ENCODE measurements around the gene ELFN1.

The ELFN1 gene

GRCh38 chr7:1643270-1644092 lies 26.6 kb upstream of the ELFN1 start:
- Histone ChIP-seq H3K27ac (ENCODE audit: low read depth, low read length) (no peak overlapping the region), H3K9me3 (ENCODE audit: low read length) (no peaks in the 10 kb centered on the region), H3K27me3 (ENCODE audit: control insufficient read depth in 1 of 2, insufficient read depth in 2 of 2, low read length in 2 of 2) (peaks cover 4 to 13% of the 10 kb centered on the region in 2 donors), H3K4me3 (ENCODE audit: low read depth in 1 of 2, low read length in 2 of 2) (no peak overlapping the region), H3K4me1 (ENCODE audit: insufficient read depth, low read length) (no peaks in the 10 kb centered on the region), H3K36me3 (ENCODE audit: insufficient read depth, low read length) (no peaks in the 10 kb centered on the region), H3K9ac (ENCODE audit: low read length) (no peak overlapping the region)

DNA sequence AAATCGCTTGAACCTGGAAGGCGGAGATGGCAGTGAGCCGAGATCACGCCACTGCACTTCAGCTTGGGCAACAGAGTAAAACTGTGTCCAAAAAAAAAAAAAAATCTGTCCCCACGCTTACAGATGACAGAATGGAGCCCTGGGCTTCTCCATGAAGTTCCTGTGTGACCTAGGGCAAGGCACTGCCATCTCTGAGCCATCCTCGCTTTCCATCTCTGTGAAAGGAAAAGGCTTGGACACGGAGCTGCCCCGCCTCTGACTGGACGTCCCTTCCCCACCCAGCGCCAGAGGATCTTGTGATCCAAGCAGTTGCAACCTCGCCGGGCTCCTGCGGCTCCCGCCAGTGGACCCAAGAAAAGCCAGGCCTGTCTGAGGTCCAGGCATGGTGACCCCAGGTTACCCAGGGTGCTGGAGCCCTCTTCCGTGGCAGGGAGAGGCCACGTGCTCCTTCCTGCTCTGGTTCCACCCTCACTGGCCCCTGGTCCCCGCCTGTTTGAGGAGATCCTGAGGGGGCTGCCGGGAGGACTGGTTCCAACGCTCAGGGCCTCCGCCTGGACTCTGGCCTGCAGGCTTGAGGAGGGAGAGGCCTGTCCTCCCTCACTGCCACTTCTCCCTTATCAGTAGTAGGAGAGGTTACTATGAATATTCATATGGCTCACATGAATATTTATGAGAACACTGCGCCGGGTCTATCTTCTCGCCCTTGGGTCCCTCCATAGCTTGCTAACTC lies 25.6 kb upstream of the ELFN1 start:
- Histone ChIP-seq H3K9ac (ENCODE audit: low read length) (no peak overlapping the region), H3K27me3 (ENCODE audit: control insufficient read depth in 1 of 2, insufficient read depth in 2 of 2, low read length in 2 of 2) (peaks cover 4 to 17% of the 10 kb centered on the region in 2 donors), H3K27ac (ENCODE audit: low read depth, low read length) (no peak overlapping the region), H3K4me1 (ENCODE audit: insufficient read depth, low read length) (no peaks in the 10 kb centered on the region), H3K36me3 (ENCODE audit: insufficient read depth, low read length) (no peaks in the 10 kb centered on the region), H3K4me3 (ENCODE audit: low read depth in 1 of 2, low read length in 2 of 2) (no peak overlapping the region), H3K9me3 (ENCODE audit: low read length) (no peaks in the 10 kb centered on the region)

DNA sequence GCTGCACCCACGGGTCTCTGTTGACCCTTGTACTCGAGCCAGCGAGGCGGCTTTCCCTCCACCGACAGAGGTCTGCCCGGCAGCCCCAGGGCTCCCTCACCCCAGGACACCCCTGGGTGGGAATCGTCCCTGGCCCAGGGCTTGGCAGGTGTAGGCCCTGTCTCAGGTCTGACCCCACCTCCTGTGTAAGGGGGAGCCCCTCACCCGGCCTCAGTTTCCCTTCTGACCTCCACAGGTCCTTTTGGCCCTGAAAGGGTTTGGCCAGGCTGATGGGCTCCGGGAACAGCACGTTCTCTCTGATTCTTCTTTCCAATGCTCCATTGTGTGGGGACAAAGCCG lies 25.0 kb upstream of the ELFN1 start:
- Histone ChIP-seq H3K27ac (ENCODE audit: low read depth, low read length) (no peak overlapping the region), H3K4me1 (ENCODE audit: insufficient read depth, low read length) (no peaks in the 10 kb centered on the region), H3K9ac (ENCODE audit: low read length) (no peak overlapping the region), H3K27me3 (ENCODE audit: control insufficient read depth in 1 of 2, insufficient read depth in 2 of 2, low read length in 2 of 2) (peaks cover 4 to 17% of the 10 kb centered on the region in 2 donors), H3K9me3 (ENCODE audit: low read length) (no peaks in the 10 kb centered on the region), H3K36me3 (ENCODE audit: insufficient read depth, low read length) (no peaks in the 10 kb centered on the region), H3K4me3 (ENCODE audit: low read depth in 1 of 2, low read length in 2 of 2) (no peak overlapping the region)

- no peak overlapping the region for H3K27ac ChIP-seq (ENCODE audit: low read depth, low read length)
- H3K36me3 ChIP-seq (ENCODE audit: insufficient read depth, low read length) = no peaks in the 10 kb centered on the region
- H3K9me3 ChIP-seq (ENCODE audit: low read length) = no peaks in the 10 kb centered on the region
- no peak overlapping the region for H3K4me3 ChIP-seq (ENCODE audit: low read depth in 1 of 2, low read length in 2 of 2)
- H3K4me1 ChIP-seq (ENCODE audit: insufficient read depth, low read length) = no peaks in the 10 kb centered on the region
- H3K9ac ChIP-seq (ENCODE audit: low read length) = no peak overlapping the region
- peaks cover 4 to 21% of the 10 kb centered on the region in 2 donors for H3K27me3 ChIP-seq (ENCODE audit: control insufficient read depth in 1 of 2, insufficient read depth in 2 of 2, low read length in 2 of 2)
These were observed 24.6 kb upstream of the ELFN1 start for GRCh38 chr7:1645476-1645875.

DNA sequence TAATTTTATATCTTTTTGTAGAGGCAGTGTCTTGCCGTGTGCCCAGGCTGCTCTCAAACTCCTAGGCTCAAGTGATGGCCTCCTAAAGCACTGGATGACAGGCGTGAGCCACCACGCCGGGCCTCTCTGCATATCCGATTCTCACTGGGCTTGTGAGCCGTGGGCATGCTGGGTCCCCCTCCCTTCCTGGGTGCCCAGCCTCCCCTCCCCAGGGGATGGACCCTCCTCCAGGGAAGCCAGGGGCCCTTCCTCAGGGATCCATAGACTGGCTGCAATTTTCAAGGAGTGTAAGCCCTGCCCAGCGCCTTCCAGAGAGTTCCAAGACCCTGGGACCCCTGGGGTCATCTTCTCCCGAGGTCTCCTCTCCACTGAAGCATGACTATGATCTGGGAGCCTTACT lies 23.7 kb upstream of the ELFN1 start:
- Histone ChIP-seq H3K27ac (ENCODE audit: low read depth, low read length) (no peak overlapping the region), H3K4me1 (ENCODE audit: insufficient read depth, low read length) (no peaks in the 10 kb centered on the region), H3K27me3 (ENCODE audit: control insufficient read depth in 1 of 2, insufficient read depth in 2 of 2, low read length in 2 of 2) (peaks cover 4 to 26% of the 10 kb centered on the region in 2 donors), H3K4me3 (ENCODE audit: low read depth in 1 of 2, low read length in 2 of 2) (no peak overlapping the region), H3K36me3 (ENCODE audit: insufficient read depth, low read length) (no peaks in the 10 kb centered on the region), H3K9me3 (ENCODE audit: low read length) (no peaks in the 10 kb centered on the region), H3K9ac (ENCODE audit: low read length) (no peak overlapping the region)

DNA sequence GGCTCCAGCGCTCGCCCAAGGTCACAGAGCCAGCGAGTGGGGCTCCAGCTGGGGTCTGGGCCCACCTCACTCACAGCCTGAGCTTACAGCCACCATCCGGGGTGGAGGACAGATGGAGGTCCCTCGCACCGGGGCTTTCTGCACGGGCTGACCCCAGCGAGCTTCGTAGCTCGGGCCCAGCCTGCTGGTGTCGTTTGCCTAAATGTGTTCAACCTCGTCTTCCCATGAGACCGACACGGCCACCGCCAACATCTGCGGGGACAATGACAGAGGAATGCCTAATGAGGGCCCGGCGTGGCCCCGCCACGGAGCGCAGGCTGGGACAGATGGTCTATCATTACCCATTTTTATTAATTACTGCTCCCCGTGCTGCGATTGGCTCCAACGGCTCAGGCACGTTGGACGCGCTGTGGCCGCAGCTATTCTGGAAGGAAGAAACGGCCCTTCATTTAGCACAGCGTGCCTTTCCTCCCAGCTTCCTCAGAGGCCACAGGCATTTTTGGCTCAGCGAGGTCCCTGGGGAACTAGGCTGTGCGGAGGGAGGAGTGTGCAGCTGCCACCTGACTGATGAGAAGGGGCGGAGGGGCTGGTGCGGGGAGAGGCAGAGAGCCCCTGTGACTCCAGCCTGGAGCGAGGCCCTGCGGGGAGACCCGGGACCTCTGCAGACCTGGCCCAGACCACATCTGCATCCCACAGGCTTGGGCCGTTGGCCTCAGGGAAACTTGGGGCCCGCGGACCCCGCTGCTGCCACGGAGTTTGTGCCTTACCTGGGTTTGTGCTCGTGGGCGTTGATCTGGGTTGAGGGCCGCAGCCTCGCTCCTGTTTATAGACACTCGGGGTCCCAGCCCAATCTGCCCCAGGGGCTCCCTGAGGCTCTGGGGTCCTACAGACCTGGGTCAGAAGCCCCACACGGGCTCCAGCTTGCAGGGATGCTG lies 22.9 kb upstream of the ELFN1 start:
- no peaks in the 10 kb centered on the region for H3K9me3 ChIP-seq (ENCODE audit: low read length)
- H3K4me3 ChIP-seq (ENCODE audit: low read depth in 1 of 2, low read length in 2 of 2) = no peak overlapping the region
- no peak overlapping the region for H3K9ac ChIP-seq (ENCODE audit: low read length)
- peaks cover 4 to 23% of the 10 kb centered on the region in 2 donors for H3K27me3 ChIP-seq (ENCODE audit: control insufficient read depth in 1 of 2, insufficient read depth in 2 of 2, low read length in 2 of 2)
- H3K36me3 ChIP-seq (ENCODE audit: insufficient read depth, low read length) = no peaks in the 10 kb centered on the region
- H3K4me1 ChIP-seq (ENCODE audit: insufficient read depth, low read length) = no peaks in the 10 kb centered on the region
- no peak overlapping the region for H3K27ac ChIP-seq (ENCODE audit: low read depth, low read length)

GRCh38 chr7:1647961-1648672 lies 22.0 kb upstream of the ELFN1 start:
- Histone ChIP-seq H3K4me3 (ENCODE audit: low read depth in 1 of 2, low read length in 2 of 2) (no peak overlapping the region), H3K27ac (ENCODE audit: low read depth, low read length) (no peak overlapping the region), H3K9me3 (ENCODE audit: low read length) (no peaks in the 10 kb centered on the region), H3K36me3 (ENCODE audit: insufficient read depth, low read length) (no peaks in the 10 kb centered on the region), H3K27me3 (ENCODE audit: control insufficient read depth in 1 of 2, insufficient read depth in 2 of 2, low read length in 2 of 2) (peaks cover 4 to 22% of the 10 kb centered on the region in 2 donors), H3K9ac (ENCODE audit: low read length) (no peak overlapping the region), H3K4me1 (ENCODE audit: insufficient read depth, low read length) (no peaks in the 10 kb centered on the region)

- H3K4me3 ChIP-seq (ENCODE audit: low read depth in 1 of 2, low read length in 2 of 2) = no peak overlapping the region
- no peaks in the 10 kb centered on the region for H3K9me3 ChIP-seq (ENCODE audit: low read length)
- H3K9ac ChIP-seq (ENCODE audit: low read length) = no peak overlapping the region
- no peaks in the 10 kb centered on the region for H3K36me3 ChIP-seq (ENCODE audit: insufficient read depth, low read length)
- no peaks in the 10 kb centered on the region for H3K4me1 ChIP-seq (ENCODE audit: insufficient read depth, low read length)
- no peak overlapping the region for H3K27ac ChIP-seq (ENCODE audit: low read depth, low read length)
- peaks cover 0 to 36% of the 10 kb centered on the region in 2 donors for H3K27me3 ChIP-seq (ENCODE audit: control insufficient read depth in 1 of 2, insufficient read depth in 2 of 2, low read length in 2 of 2)
These were observed 20.2 kb upstream of the ELFN1 start for GRCh38 chr7:1649751-1650326.

DNA sequence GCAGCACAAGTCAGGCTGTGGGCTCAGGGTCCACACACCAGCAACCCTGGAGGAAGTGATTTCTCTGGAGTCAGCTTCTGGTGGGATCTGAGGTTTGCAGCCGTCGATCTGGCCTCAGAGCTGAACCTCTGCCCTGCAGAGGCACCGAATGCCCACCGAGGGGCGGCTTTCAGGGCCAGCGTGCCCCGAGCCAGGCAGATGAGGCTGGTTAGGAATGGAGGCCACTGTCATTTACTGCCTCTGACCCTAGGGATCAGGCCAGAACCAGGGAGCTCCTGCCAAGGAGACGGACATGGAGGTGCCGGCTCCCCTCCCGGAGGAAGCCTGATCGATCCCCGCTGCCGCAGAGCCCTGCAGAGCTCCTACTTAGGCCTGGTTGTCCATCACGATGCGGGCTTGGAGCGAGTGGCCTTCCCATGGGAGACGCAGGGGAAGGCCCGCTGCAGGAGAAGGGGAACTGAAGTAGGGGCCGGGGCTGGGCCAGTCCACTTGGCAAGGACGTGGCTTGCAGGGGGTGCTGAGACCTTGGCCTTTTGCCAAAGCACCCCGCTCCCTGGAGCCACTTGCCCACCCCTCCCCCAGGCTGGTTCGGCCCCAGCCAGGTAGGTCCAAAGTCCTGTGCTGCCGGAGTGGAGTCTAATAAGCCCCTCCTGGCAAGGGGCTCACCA lies 19.6 kb upstream of the ELFN1 start:
- Histone ChIP-seq H3K4me3 (ENCODE audit: low read depth in 1 of 2, low read length in 2 of 2) (no peak overlapping the region), H3K36me3 (ENCODE audit: insufficient read depth, low read length) (no peaks in the 10 kb centered on the region), H3K9me3 (ENCODE audit: low read length) (no peaks in the 10 kb centered on the region), H3K27ac (ENCODE audit: low read depth, low read length) (no peak overlapping the region), H3K27me3 (ENCODE audit: control insufficient read depth in 1 of 2, insufficient read depth in 2 of 2, low read length in 2 of 2) (peaks cover 0 to 31% of the 10 kb centered on the region in 2 donors), H3K9ac (ENCODE audit: low read length) (no peak overlapping the region), H3K4me1 (ENCODE audit: insufficient read depth, low read length) (no peaks in the 10 kb centered on the region)

DNA sequence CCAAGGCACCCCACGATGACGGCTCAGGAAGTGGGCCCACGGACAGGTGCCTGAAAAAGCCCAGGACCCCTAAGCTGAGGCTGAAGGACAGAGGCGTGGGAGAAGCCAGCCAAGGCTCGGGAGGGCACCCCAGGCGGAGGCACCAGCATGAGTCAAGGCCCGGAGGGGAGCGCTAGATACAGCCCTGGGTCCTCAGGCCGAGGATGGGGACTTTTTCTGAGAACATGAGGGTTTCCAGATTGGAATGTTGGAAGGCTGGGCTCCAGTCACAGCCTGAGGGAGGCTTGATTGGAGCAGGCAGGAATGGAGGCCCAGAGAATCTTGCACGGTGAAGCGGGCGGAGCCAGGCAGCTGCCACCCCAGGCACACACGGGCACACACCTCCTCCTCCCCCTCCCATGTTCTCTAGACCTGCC lies 19.0 kb upstream of the ELFN1 start:
- H3K4me3 ChIP-seq (ENCODE audit: low read depth in 1 of 2, low read length in 2 of 2) = no peak overlapping the region
- H3K4me1 ChIP-seq (ENCODE audit: insufficient read depth, low read length) = no peaks in the 10 kb centered on the region
- no peak overlapping the region for H3K27ac ChIP-seq (ENCODE audit: low read depth, low read length)
- peaks cover 0 to 29% of the 10 kb centered on the region in 2 donors for H3K27me3 ChIP-seq (ENCODE audit: control insufficient read depth in 1 of 2, insufficient read depth in 2 of 2, low read length in 2 of 2)
- no peak overlapping the region for H3K9ac ChIP-seq (ENCODE audit: low read length)
- H3K36me3 ChIP-seq (ENCODE audit: insufficient read depth, low read length) = no peaks in the 10 kb centered on the region
- H3K9me3 ChIP-seq (ENCODE audit: low read length) = no peaks in the 10 kb centered on the region
